IMR-90 (cell line): ENCODE results near the gene RC3H1. TPM values are rescaled to one million over a fixed set of nuclear protein-coding genes. Genes with fewer than 3 reads are reported as not detected.

Source experiments
- ATAC-seq: fragments of 200-7000 bp; cut with Tn5 transposase; 2 replicates; pipeline ENCODE4 v1.9.1; 2020; ENCODE audit warnings: low read depth, mild to moderate bottlenecking, moderate library complexity
- BruUV-seq: library from RNA; stranded (reverse); fragments of 400-500 nt; replicated peaks from 2 replicates; lab custom pipeline; 2021; lab: Mats Ljungman, UMichigan
- CTCF ChIA-PET: fragments of 300-600 bp; formaldehyde crosslinking; extraction: SDS; loops from one replicate; lab custom pipeline; 2021; ENCODE audit warnings: antibody characterized with exemption; lab: Yijun Ruan, JAX
- POLR2A ChIA-PET: fragments of 300-600 bp; sonication (Branson Sonifier 250); formaldehyde crosslinking; loops from one replicate; lab custom pipeline; 2022; ENCODE audit warnings: antibody characterized with exemption; ENCODE audit not compliant: unreplicated experiment; lab: Charles Lee
- DNase-seq: peaks from one replicate; pipeline ENCODE4 v3.0.0; 2013
- H2AFZ ChIP-seq: replicated peaks from 2 replicates; pipeline ENCODE3; 2013; ENCODE audit warnings: low read length, mild to moderate bottlenecking; ENCODE audit not compliant: poor library complexity
- H2AK5ac ChIP-seq: 2 replicates; pipeline ENCODE4 v1.6.1; 2013; ENCODE audit warnings: low read depth, low read length, inconsistent platforms
- H2AK9ac ChIP-seq: replicated peaks from 2 replicates; pipeline ENCODE3; 2013; ENCODE audit warnings: mild to moderate bottlenecking, low read depth, low read length, moderate library complexity; ENCODE audit not compliant: poor library complexity
- H2BK120ac ChIP-seq: 2 replicates; pipeline ENCODE4 v1.6.1; 2013; ENCODE audit warnings: low read depth, low read length, inconsistent platforms
- H2BK15ac ChIP-seq: 3 replicates; pipeline ENCODE4 v1.6.1; 2013; ENCODE audit warnings: low read depth, low read length, inconsistent platforms
- H2BK20ac ChIP-seq: 2 replicates; pipeline ENCODE4 v1.6.1; 2013; ENCODE audit warnings: low read depth, mild to moderate bottlenecking, inconsistent platforms, low read length, moderate library complexity
- H2BK5ac ChIP-seq: 2 replicates; pipeline ENCODE4 v1.6.1; 2013; ENCODE audit warnings: mild to moderate bottlenecking, low read depth, low read length, inconsistent platforms; ENCODE audit not compliant: poor library complexity, severe bottlenecking
- H3K14ac ChIP-seq: replicated peaks from 2 replicates; pipeline ENCODE4 v1.6.1; 2013; ENCODE audit warnings: low read depth, low read length, inconsistent platforms
- H3K18ac ChIP-seq: 2 replicates; pipeline ENCODE4 v1.6.1; 2013; ENCODE audit warnings: low read depth, low read length, control low read depth
- H3K23ac ChIP-seq: 2 replicates; pipeline ENCODE4 v1.6.1; 2013; ENCODE audit warnings: low read depth, low read length, inconsistent platforms
- H3K27ac ChIP-seq: 2 replicates; pipeline ENCODE4 v1.5.1; 2013; ENCODE audit warnings: mild to moderate bottlenecking, control low read depth, low read length; ENCODE audit not compliant: insufficient read depth
- H3K27me3 ChIP-seq: 2 replicates; pipeline ENCODE4 v1.6.1; 2013; ENCODE audit warnings: low read length; ENCODE audit not compliant: control insufficient read depth, insufficient read depth
- H3K36me3 ChIP-seq: 2 replicates; pipeline ENCODE4 v1.6.1; 2013; ENCODE audit warnings: low read length, mixed read lengths; ENCODE audit not compliant: control insufficient read depth, insufficient read depth
- H3K4ac ChIP-seq: 2 replicates; pipeline ENCODE4 v1.6.1; 2013; ENCODE audit warnings: low read depth, low read length, inconsistent platforms
- H3K4me1 ChIP-seq: 2 replicates; pipeline ENCODE4 v1.6.1; 2013; ENCODE audit warnings: low read length, mixed read lengths; ENCODE audit not compliant: control insufficient read depth, insufficient read depth
- H3K4me2 ChIP-seq: 2 replicates; pipeline ENCODE4 v1.6.1; 2013; ENCODE audit warnings: low read depth, mild to moderate bottlenecking, control low read depth, low read length, moderate library complexity
- H3K4me3 ChIP-seq: 2 replicates; pipeline ENCODE4 v1.5.1; 2013; ENCODE audit warnings: low read depth, mild to moderate bottlenecking, control low read depth, low read length, moderate library complexity; ENCODE audit not compliant: insufficient read depth
- H3K56ac ChIP-seq: 2 replicates; pipeline ENCODE4 v1.6.1; 2013; ENCODE audit warnings: low read length, inconsistent platforms; ENCODE audit not compliant: insufficient read depth; ENCODE audit errors: extremely low read depth
- H3K79me1 ChIP-seq, 2 experiments: 2 replicates each; pipeline ENCODE4 v1.6.1; 2013; ENCODE audit warnings: low read length in 2 of 2, inconsistent platforms in 1 of 2, low read depth in 1 of 2
- H3K9ac ChIP-seq: 2 replicates; pipeline ENCODE4 v1.6.1; 2013; ENCODE audit warnings: low read depth, low read length, control low read depth
- H3K9me1 ChIP-seq: 2 replicates; pipeline ENCODE4 v1.6.1; 2013; ENCODE audit warnings: low read length, inconsistent platforms; ENCODE audit not compliant: insufficient read depth
- H3K9me3 ChIP-seq: 2 replicates; pipeline ENCODE4 v1.6.1; 2013; ENCODE audit warnings: low read length; ENCODE audit not compliant: control insufficient read depth, insufficient read depth
- H4K20me1 ChIP-seq: 2 replicates; pipeline ENCODE4 v1.6.1; 2013; ENCODE audit warnings: low read length, inconsistent platforms; ENCODE audit not compliant: insufficient read depth
- H4K5ac ChIP-seq: 2 replicates; pipeline ENCODE4 v1.6.1; 2013; ENCODE audit warnings: mild to moderate bottlenecking, low read depth, low read length, control low read depth
- H4K8ac ChIP-seq, 2 experiments: 2 replicates each; pipeline ENCODE4 v1.6.1; 2013; ENCODE audit warnings: low read depth in 2 of 2, low read length in 2 of 2, control low read depth in 1 of 2, inconsistent platforms in 1 of 2
- H4K91ac ChIP-seq: 2 replicates; pipeline ENCODE4 v1.6.1; 2013; ENCODE audit warnings: low read depth, low read length, inconsistent platforms; ENCODE audit not compliant: insufficient read depth
- BHLHE40 ChIP-seq: fragments of 150-350 bp; IDR thresholded peaks from 2 replicates; pipeline ENCODE4 v1.6.1; 2016; ENCODE audit warnings: mild to moderate bottlenecking, low read depth, low read length
- CEBPB ChIP-seq: IDR thresholded peaks from 2 replicates; pipeline ENCODE4 v1.6.1; 2012; ENCODE audit warnings: low read depth, low read length, improper control_type of control experiment
- FOS ChIP-seq: fragments of 150-350 bp; IDR thresholded peaks from 2 replicates; pipeline ENCODE4 v1.6.1; 2016; ENCODE audit warnings: low read depth, low read length
- MAZ ChIP-seq: IDR thresholded peaks from 2 replicates; pipeline ENCODE4 v1.6.1; 2012; ENCODE audit warnings: low read depth, mild to moderate bottlenecking, low read length, improper control_type of control experiment, moderate library complexity, borderline replicate concordance
- POLR2A ChIP-seq: IDR thresholded peaks from 2 replicates; pipeline ENCODE4 v1.6.1; 2012; ENCODE audit warnings: mild to moderate bottlenecking, low read depth, low read length
- RAD21 ChIP-seq: IDR thresholded peaks from 2 replicates; pipeline ENCODE4 v1.6.1; 2012; ENCODE audit warnings: low read length, improper control_type of control experiment
- RCOR1 ChIP-seq: IDR thresholded peaks from 2 replicates; pipeline ENCODE4 v1.6.1; 2012; ENCODE audit warnings: mild to moderate bottlenecking, low read length, improper control_type of control experiment; ENCODE audit not compliant: insufficient replicate concordance
- RFX5 ChIP-seq: IDR thresholded peaks from 2 replicates; pipeline ENCODE4 v1.8.0; 2012; ENCODE audit warnings: low read depth, mild to moderate bottlenecking, low read length, moderate library complexity
- SMC3 ChIP-seq: fragments of 150-350 bp; IDR thresholded peaks from 2 replicates; pipeline ENCODE4 v1.6.1; 2016; ENCODE audit warnings: low read depth, mild to moderate bottlenecking, antibody characterized with exemption, low read length, moderate library complexity
- USF2 ChIP-seq: fragments of 150-350 bp; IDR thresholded peaks from 2 replicates; pipeline ENCODE4 v1.6.1; 2017; ENCODE audit warnings: mild to moderate bottlenecking, antibody characterized with exemption, low read length, low read depth
- WGBS, 2 experiments: methylation state at CpG; one replicate each; pipeline versions ENCODE4 v1.1.5 to v1.1.7; 2013; ENCODE audit warnings: missing lambda C conversion rate in 2 of 2; ENCODE audit not compliant: insufficient read length in 1 of 2; ENCODE audit errors: extremely low coverage in 2 of 2; 5-methylcytosine and 5-hydroxymethylcytosine counted together
- dilution Hi-C: fragments of 300-500 bp; cut with HindIII; formaldehyde crosslinking; loops from one replicate; pipeline ENCODE4 v1.14.3; 2018; ENCODE audit warnings: low sequenced_read_pairs; ENCODE audit not compliant: unreplicated experiment
- in situ Hi-C: fragments of 300-500 bp; cut with MboI; formaldehyde crosslinking; loops from 3 replicates; pipeline ENCODE4 v1.14.3; 2019; ENCODE audit warnings: low sequenced_read_pairs, inconsistent platforms, mixed read lengths
- intact Hi-C: fragments of 100-400 bp; cut with micrococcal nuclease; formaldehyde crosslinking; loops from 2 replicates; pipeline ENCODE4 v1.10.0; 2022
- polyA plus RNA-seq, 3 experiments: library from polyadenylated mRNA; depleted of rRNA; stranded (reverse); fragments of >200 nt; gene quantifications; 2 replicates each; pipeline ENCODE4 v1.2.3, GENCODE V29; 2012; ENCODE audit warnings: low replicate concordance in 1 of 3
- total RNA-seq: library from RNA; depleted of rRNA; stranded (reverse); fragments of >200 nt; gene quantifications from 2 replicates; pipeline ENCODE4 v1.2.3, GENCODE V29; 2012
- TF ChIP-seq, protein P1 (sequence below): conservative IDR thresholded peaks from 2 replicates; pipeline ENCODE4 v1.5.1; 2012; ENCODE audit warnings: mild to moderate bottlenecking, low read depth, low read length, improper control_type of control experiment

Gene RC3H1
- total and polyA plus RNA-seq, 2 of the 4 experiments (the other 2 are of a cell fraction), result 5.1 to 39.3 TPM

DNA sequence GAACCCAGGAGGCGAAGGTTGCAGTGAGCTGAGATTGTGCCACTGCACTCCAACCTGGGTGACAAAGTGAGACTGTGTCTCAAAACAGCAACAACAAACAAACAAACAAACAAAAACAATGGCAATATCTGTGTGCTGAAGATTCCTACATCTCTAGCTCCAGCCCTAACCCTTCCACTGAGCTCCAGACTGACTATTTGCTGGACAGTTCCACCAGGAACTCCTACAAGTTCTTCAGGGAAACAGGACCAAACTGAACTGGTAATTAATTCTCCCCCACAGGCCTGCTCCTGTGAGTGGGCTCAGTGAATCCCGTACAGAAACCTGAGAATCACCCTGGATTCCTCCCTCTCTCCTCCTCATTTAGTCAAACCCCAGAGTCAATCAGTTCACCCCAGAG lies 106.6 kb downstream of the RC3H1 start:
- H3K36me3 ChIP-seq, result no peaks in the 10 kb centered on the region
- H3K27ac ChIP-seq, result no peak overlapping the region
- no peak overlapping the region for H2AFZ ChIP-seq
- ATAC-seq, result no peak
- TF ChIP-seq RCOR1 (no peak), RAD21 (no peak), FOS (no peak), CEBPB (no peak), USF2 (no peak), BHLHE40 (no peak), SMC3 (no peak), RFX5 (no peak), MAZ (no peak), POLR2A (no peak)
- TF ChIP-seq, protein P1, sequence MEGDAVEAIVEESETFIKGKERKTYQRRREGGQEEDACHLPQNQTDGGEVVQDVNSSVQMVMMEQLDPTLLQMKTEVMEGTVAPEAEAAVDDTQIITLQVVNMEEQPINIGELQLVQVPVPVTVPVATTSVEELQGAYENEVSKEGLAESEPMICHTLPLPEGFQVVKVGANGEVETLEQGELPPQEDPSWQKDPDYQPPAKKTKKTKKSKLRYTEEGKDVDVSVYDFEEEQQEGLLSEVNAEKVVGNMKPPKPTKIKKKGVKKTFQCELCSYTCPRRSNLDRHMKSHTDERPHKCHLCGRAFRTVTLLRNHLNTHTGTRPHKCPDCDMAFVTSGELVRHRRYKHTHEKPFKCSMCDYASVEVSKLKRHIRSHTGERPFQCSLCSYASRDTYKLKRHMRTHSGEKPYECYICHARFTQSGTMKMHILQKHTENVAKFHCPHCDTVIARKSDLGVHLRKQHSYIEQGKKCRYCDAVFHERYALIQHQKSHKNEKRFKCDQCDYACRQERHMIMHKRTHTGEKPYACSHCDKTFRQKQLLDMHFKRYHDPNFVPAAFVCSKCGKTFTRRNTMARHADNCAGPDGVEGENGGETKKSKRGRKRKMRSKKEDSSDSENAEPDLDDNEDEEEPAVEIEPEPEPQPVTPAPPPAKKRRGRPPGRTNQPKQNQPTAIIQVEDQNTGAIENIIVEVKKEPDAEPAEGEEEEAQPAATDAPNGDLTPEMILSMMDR, result no peak
- no peaks in the 10 kb centered on the region for H3K79me1 ChIP-seq
- H3K4me2 ChIP-seq, result no peak overlapping the region
- H4K5ac ChIP-seq, result no peak overlapping the region
- no peaks in the 10 kb centered on the region for H3K9me1 ChIP-seq
- no peak overlapping the region for H2BK15ac ChIP-seq
- WGBS, 2 experiments, result no CpG with 5 or more reads among the region's 2 CpGs
- no peak overlapping the region for H3K23ac ChIP-seq
- H3K56ac ChIP-seq, result no peak overlapping the region
- in situ Hi-C loops, result no loop called here
- DNase-seq, result no peak
- H3K9ac ChIP-seq, result no peak overlapping the region
- H2BK5ac ChIP-seq, result no peak overlapping the region
- no peaks in the 10 kb centered on the region for H3K27me3 ChIP-seq
- no peak overlapping the region for H2BK120ac ChIP-seq
- no peak overlapping the region for H3K14ac ChIP-seq
- ChIA-PET POLR2A (no interaction called here), CTCF (no interaction called here)
- H3K18ac ChIP-seq, result no peak overlapping the region
- no peaks in the 10 kb centered on the region for H4K20me1 ChIP-seq
- H2BK20ac ChIP-seq, result no peak overlapping the region
- H3K9me3 ChIP-seq, result no peaks in the 10 kb centered on the region
- intact Hi-C loops, result no loop called here
- no peak overlapping the region for H2AK5ac ChIP-seq
- H3K4ac ChIP-seq, result no peak overlapping the region
- H4K91ac ChIP-seq, result no peak overlapping the region
- BruUV-seq, result no TSS peak
- dilution Hi-C loops, result no loop called here
- no peak overlapping the region for H2AK9ac ChIP-seq
- no peak overlapping the region for H4K8ac ChIP-seq
- H3K4me3 ChIP-seq, result no peak overlapping the region
- no peaks in the 10 kb centered on the region for H3K4me1 ChIP-seq
